Fibroblast of skin of scalp (primary cell): ENCODE data around the gene SMIM28.
"Not testable (repeated sequence)": the region's sequence is repeated elsewhere in the genome, so short reads cannot be mapped to it uniquely, and the experiment has no call there.

Experiments used
- DNase-seq: peaks from one replicate; pipeline ENCODE4 v3.0.0-alpha.2; 2013

Gene SMIM28

GRCh38 chr6:138406443-138406842 is 28.7 kb downstream of the SMIM28 start:
- no peak for DNase-seq

GRCh38 chr6:138410048-138410735 is 32.5 kb downstream of the SMIM28 start:
- no peak for DNase-seq

GRCh38 chr6:138410972-138411880 is 33.5 kb downstream of the SMIM28 start:
- DNase-seq: peak; percentile 38

- DNase-seq: no peak
These were observed 37.4 kb downstream of the SMIM28 start for GRCh38 chr6:138415125-138415524.

GRCh38 chr6:138416206-138416605 is 38.5 kb downstream of the SMIM28 start:
- DNase-seq: no peak

GRCh38 chr6:138417493-138418117 is 39.9 kb downstream of the SMIM28 start:
- no peak for DNase-seq

- no peak for DNase-seq
These were observed 40.5 kb downstream of the SMIM28 start for GRCh38 chr6:138418118-138418742.

GRCh38 chr6:138419766-138420165 is 42.1 kb downstream of the SMIM28 start:
- no peak for DNase-seq

- DNase-seq: no peak
These were observed 42.7 kb downstream of the SMIM28 start for GRCh38 chr6:138420356-138420755.

- no peak for DNase-seq
These were observed 43.4 kb downstream of the SMIM28 start for GRCh38 chr6:138421089-138421488.

GRCh38 chr6:138421608-138422007 is 43.9 kb downstream of the SMIM28 start:
- no peak for DNase-seq

GRCh38 chr6:138422861-138423260 is 45.2 kb downstream of the SMIM28 start:
- DNase-seq: no peak

- DNase-seq: no peak
These were observed 46.5 kb downstream of the SMIM28 start for GRCh38 chr6:138424004-138424904.

GRCh38 chr6:138425256-138425655 is 47.6 kb downstream of the SMIM28 start:
- not testable (repeated sequence) for DNase-seq

GRCh38 chr6:138426500-138427123 is 48.9 kb downstream of the SMIM28 start:
- no peak for DNase-seq

- no peak for DNase-seq
These were observed 50.0 kb downstream of the SMIM28 start for GRCh38 chr6:138427701-138428100.

- peak; percentile 62 for DNase-seq
These were observed 51.4 kb downstream of the SMIM28 start for GRCh38 chr6:138428944-138429598.

- no peak for DNase-seq
These were observed 52.1 kb downstream of the SMIM28 start for GRCh38 chr6:138429761-138430160.

- DNase-seq: no peak
These were observed 52.8 kb downstream of the SMIM28 start for GRCh38 chr6:138430361-138431145.
